ENCODE measurements around the gene CSRP2. TPM values are rescaled to one million over a fixed set of nuclear protein-coding genes. Genes with fewer than 3 reads are reported as not detected.

Gene CSRP2
- total RNA-seq, 2 donors from 2014 or later, result 4.3 to 19.7 TPM

DNA sequence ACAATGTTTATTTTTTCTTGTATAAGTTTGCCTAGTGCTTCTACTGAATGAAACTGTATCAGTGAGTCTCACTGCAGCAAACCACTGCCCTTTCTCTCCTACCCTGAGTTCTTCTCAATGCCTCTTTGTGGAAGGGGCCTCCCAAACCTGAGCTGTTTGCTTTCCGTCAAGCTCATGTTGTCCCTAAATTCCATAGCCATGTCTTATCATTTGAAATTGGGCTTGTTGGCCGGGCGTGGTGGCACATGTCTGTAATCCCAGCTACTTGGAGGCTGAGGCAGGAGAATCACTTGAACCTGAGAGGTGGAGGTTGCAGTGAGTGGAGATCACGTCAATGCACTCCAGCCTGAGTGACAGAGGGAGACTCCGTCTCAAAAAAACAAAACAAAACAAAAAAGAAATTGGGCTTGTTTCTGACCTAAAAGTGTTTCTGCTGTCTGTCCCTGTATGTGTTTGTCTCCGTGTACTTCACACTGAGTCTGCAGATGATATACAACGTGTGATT, 1.8 kb upstream of the CSRP2 start:
- Histone ChIP-seq H3K9me3 (no peaks in the 10 kb centered on the region), H3K27ac (no peak overlapping the region), H3K4me1 (peaks cover 10% of the 10 kb centered on the region), H3K36me3 (replicated peaks in 1 of 2; ENCODE audit: insufficient read depth in 1 of 2, low read depth in 2 of 2) (no peaks in the 10 kb centered on the region), H3K27me3 (no peaks in the 10 kb centered on the region), H3K4me3 (no peak overlapping the region)
- ATAC-seq (no peak), DNase-seq (no peak)
- intact Hi-C loops (cut with DNase I), result no loop called here
- WGBS, 2 donors, result 72 to 77% methylated on average over 7 of the region's 7 CpGs
- no peak for TF ChIP-seq CTCF (IDR thresholded peaks at IDR 0.05)
- TF ChIP-seq POLR2A (IDR thresholded peaks at IDR 0.05), result no peak

DNA sequence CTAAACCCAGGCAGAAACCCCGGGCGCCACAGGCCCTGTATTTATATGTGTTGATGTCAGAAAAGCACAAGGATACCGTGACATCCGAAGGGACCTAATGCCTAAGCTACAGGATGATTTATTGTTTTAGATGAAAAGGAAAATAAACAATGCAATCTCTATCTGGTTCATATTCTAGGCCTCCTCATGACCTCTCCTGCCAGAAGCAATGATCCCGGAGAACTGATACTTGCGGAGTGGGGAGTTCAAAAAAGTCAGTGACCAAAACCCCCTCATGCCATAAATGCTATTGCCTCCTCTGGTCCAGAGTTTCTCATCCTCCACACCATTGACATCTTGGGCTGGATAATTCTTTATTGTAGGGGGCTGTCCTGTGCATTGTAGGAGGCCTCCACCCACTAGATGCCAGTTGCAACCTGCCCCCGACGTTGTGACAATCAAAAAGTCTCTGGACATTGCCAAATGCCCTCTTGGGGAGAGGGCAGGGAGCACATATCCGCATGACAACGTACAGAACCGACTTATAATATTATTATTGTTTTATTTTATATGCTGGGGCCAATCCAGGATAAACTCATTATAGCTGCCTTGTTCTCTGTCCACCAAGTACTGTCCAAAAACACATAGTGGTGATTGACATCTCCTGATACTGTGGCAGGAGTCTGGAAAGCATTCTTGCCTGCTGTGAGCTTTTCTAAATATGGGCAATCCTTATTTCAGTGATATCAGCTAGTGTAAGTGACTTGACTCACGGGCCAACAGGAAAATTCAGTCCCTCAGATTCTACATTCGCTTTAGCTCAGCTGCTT, 1.1 kb upstream of the CSRP2 start:
- H3K9me3 ChIP-seq, result no peaks in the 10 kb centered on the region
- TF ChIP-seq CTCF (IDR thresholded peaks at IDR 0.05) (no peak), POLR2A (IDR thresholded peaks at IDR 0.05) (no peak)
- peak overlapping the region in 3 of 4 donors; percentile 65 to 83 (median 74) for H3K27ac ChIP-seq
- H3K4me1 ChIP-seq, result peaks cover 10% of the 10 kb centered on the region
- intact Hi-C loops (cut with DNase I), result no loop called here
- H3K36me3 ChIP-seq (replicated peaks in 1 of 2; ENCODE audit: insufficient read depth in 1 of 2, low read depth in 2 of 2), result no peaks in the 10 kb centered on the region
- H3K4me3 ChIP-seq, result peak overlapping the region in 1 of 2 donors; percentile 70
- ATAC-seq (no peak), DNase-seq (peak in 1 of 4 donors; percentile 21)
- 48 to 55% methylated on average over 13 of the region's 13 CpGs for WGBS, 2 donors
- H3K27me3 ChIP-seq, result no peaks in the 10 kb centered on the region

- no peaks in the 10 kb centered on the region for H3K9me3 ChIP-seq
- H3K27ac ChIP-seq, result peak overlapping the region in 3 of 4 donors; percentile 65 to 83 (median 74)
- ATAC-seq (peak; percentile 16), DNase-seq (peak; percentile 22 to 47 (median 33))
- TF ChIP-seq CTCF (IDR thresholded peaks at IDR 0.05), result peak in 3 of 7 experiments; percentile 13 to 34 (median 17)
- no peak for TF ChIP-seq POLR2A (IDR thresholded peaks at IDR 0.05)
- no peaks in the 10 kb centered on the region for H3K27me3 ChIP-seq
- 0 to 2% methylated on average over 33 to 44 of the region's 44 CpGs for WGBS, 2 donors
- no peaks in the 10 kb centered on the region for H3K36me3 ChIP-seq (replicated peaks in 1 of 2; ENCODE audit: insufficient read depth in 1 of 2, low read depth in 2 of 2)
- H3K4me1 ChIP-seq, result peaks cover 10% of the 10 kb centered on the region
- intact Hi-C loops (cut with DNase I), result no loop called here
- H3K4me3 ChIP-seq, result peak overlapping the region; percentile 70 to 75
These were observed 520 bp downstream of the CSRP2 start for GRCh38 chr12:76878099-76878898.

DNA sequence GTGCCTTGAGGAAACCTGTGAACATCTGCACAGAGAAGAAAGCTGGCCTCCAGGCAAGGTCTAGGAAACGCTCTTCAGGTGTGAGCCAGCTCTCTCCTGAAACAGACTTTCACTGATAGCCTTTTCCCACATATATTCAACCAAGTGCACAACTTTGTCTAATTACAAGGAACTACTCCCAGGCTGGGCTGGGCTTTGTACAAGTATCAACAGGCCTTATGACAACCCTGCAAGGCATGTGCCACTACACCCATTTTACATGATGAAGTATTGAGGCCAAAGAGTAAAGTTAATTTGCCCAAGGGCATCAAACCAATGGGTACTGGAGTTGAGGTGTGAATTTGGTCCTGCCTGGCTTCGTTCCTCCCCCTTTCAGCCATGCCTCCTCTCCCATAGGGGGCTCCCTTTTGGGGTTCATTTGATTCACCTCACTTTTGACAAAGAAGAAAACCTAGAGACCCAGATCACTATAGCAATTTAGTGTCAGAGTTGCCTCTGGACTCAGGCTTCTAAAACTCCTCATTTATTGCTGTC, 2.1 kb downstream of the CSRP2 start:
- Histone ChIP-seq H3K36me3 (replicated peaks in 1 of 2; ENCODE audit: insufficient read depth in 1 of 2, low read depth in 2 of 2) (no peaks in the 10 kb centered on the region), H3K27ac (no peak overlapping the region), H3K27me3 (no peaks in the 10 kb centered on the region), H3K9me3 (no peaks in the 10 kb centered on the region), H3K4me3 (no peak overlapping the region), H3K4me1 (peaks cover 10% of the 10 kb centered on the region)
- DNase-seq (no peak), ATAC-seq (no peak)
- WGBS, 2 donors, result 69 to 89% methylated on average over 2 of the region's 2 CpGs
- no peak for TF ChIP-seq POLR2A (IDR thresholded peaks at IDR 0.05)
- no peak for TF ChIP-seq CTCF (IDR thresholded peaks at IDR 0.05)
- intact Hi-C loops (cut with DNase I), result no loop called here

Measured in body of pancreas (tissue), 4 donors.